Osteoblast (primary cell): ENCODE data around the gene FRMD8. TPM values are rescaled to one million over a fixed set of nuclear protein-coding genes. Genes with fewer than 3 reads are reported as not detected.
A peak's percentile ranks its signal among the peaks of the same experiment; 100 is the strongest.

Source experiments
- DNase-seq: peaks from one replicate; pipeline ENCODE4 v3.0.0; 2011; ENCODE audit warnings: low spot score, mixed read lengths; ENCODE audit not compliant: insufficient read length; ENCODE audit errors: missing footprints
- H2AFZ ChIP-seq: 2 replicates; pipeline ENCODE4 v1.6.0; 2011; ENCODE audit warnings: mild to moderate bottlenecking, low read length
- H3K27ac ChIP-seq: 2 replicates; pipeline ENCODE4 v1.5.1; 2011; ENCODE audit warnings: mild to moderate bottlenecking, low read depth, low read length, moderate library complexity
- H3K27me3 ChIP-seq: 2 replicates; pipeline ENCODE4 v1.6.0; 2012; ENCODE audit warnings: mild to moderate bottlenecking, control low read depth, inconsistent platforms, low read length, moderate library complexity; ENCODE audit not compliant: insufficient read depth
- H3K36me3 ChIP-seq: 2 replicates; pipeline ENCODE4 v1.5.1; 2011; ENCODE audit warnings: mild to moderate bottlenecking, low read length, control low read depth, moderate library complexity; ENCODE audit not compliant: insufficient read depth
- H3K4me1 ChIP-seq: 2 replicates; pipeline ENCODE4 v1.5.1; 2011; ENCODE audit warnings: mild to moderate bottlenecking, low read length, control low read depth, moderate library complexity; ENCODE audit not compliant: insufficient read depth
- H3K4me2 ChIP-seq: 2 replicates; pipeline ENCODE4 v1.6.0; 2011; ENCODE audit warnings: mild to moderate bottlenecking, low read length; ENCODE audit not compliant: insufficient read depth
- H3K4me3 ChIP-seq: fragments of 200-600 bp; sonication (generic); 3 replicates; pipeline ENCODE4 v1.5.1; 2012; ENCODE audit warnings: mild to moderate bottlenecking, low read length, inconsistent platforms; ENCODE audit not compliant: insufficient read depth
- H3K79me2 ChIP-seq: 2 replicates; pipeline ENCODE4 v1.6.0; 2012; ENCODE audit warnings: mild to moderate bottlenecking, low read length, control low read depth, inconsistent platforms; ENCODE audit not compliant: insufficient read depth
- H3K9me3 ChIP-seq: 2 replicates; pipeline ENCODE4 v1.5.1; 2011; ENCODE audit warnings: low read depth, low read length, control low read depth
- H4K20me1 ChIP-seq: 2 replicates; pipeline ENCODE4 v1.6.0; 2012; ENCODE audit warnings: mild to moderate bottlenecking, low read length, control low read depth; ENCODE audit not compliant: insufficient read depth
- total RNA-seq: library from RNA; depleted of rRNA; stranded (reverse); fragments of >200 nt; gene quantifications from 2 replicates; pipeline ENCODE4 v1.2.3, GENCODE V29; 2012
- TF ChIP-seq, protein P1 (sequence below): IDR thresholded peaks from 2 replicates; pipeline ENCODE4 v1.5.1; 2011; ENCODE audit warnings: mild to moderate bottlenecking, low read depth, low read length, moderate library complexity; ENCODE audit errors: extremely low read depth

FRMD8 gene
- total RNA-seq, 1 donor = 78.2 TPM

DNA sequence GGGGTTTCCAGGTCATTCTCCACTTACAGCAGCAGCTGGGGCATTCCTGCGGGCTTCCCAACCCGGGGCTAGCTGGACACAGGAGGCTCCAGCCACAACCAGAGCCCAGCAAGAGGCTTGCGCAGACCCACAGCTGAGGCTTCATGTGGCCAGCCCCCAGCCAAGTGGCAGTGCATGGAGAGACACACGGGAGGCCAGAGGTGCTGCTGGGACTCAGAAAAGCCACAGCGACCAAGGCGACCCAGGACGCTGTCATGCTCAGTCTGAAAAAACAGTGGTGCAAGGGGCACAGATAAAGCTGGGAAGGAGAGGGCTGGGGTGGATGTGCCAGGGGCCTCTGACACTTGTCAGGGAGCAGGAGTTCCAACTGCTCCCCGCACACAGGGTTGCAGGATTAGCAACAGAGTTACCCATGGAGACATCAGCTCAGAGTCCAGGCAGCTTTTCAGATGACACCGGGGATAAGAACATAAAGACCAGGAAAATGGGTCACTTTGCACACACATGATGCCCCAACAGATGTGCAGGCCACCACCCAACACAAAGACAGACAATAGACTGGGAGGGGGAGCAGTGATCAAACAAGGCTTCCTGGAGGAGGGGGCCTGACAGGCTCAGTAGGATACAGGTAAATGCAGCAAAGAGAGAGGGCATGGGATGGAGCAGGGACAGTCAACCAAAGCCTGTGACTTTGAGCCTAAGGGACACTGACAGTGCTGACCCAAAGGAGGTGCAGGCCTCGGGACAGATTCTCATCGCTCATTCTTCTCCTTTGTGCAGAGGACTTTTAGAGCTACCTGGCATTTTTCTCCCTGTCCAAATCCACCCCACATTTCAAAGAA lies 29.3 kb downstream of the FRMD8 start:
- Histone ChIP-seq H3K4me3 (peak overlapping the region; percentile 58), H2AFZ (no peak overlapping the region), H3K9me3 (no peaks in the 10 kb centered on the region), H3K79me2 (peaks cover 49% of the 10 kb centered on the region), H3K27me3 (no peaks in the 10 kb centered on the region), H3K4me1 (peaks cover 50% of the 10 kb centered on the region), H3K4me2 (peak overlapping the region; percentile 82), H4K20me1 (peaks cover 3% of the 10 kb centered on the region), H3K27ac (peak overlapping the region; percentile 100), H3K36me3 (peaks cover 18% of the 10 kb centered on the region)
- DNase-seq = peak; percentile 77
- TF ChIP-seq, protein P1, sequence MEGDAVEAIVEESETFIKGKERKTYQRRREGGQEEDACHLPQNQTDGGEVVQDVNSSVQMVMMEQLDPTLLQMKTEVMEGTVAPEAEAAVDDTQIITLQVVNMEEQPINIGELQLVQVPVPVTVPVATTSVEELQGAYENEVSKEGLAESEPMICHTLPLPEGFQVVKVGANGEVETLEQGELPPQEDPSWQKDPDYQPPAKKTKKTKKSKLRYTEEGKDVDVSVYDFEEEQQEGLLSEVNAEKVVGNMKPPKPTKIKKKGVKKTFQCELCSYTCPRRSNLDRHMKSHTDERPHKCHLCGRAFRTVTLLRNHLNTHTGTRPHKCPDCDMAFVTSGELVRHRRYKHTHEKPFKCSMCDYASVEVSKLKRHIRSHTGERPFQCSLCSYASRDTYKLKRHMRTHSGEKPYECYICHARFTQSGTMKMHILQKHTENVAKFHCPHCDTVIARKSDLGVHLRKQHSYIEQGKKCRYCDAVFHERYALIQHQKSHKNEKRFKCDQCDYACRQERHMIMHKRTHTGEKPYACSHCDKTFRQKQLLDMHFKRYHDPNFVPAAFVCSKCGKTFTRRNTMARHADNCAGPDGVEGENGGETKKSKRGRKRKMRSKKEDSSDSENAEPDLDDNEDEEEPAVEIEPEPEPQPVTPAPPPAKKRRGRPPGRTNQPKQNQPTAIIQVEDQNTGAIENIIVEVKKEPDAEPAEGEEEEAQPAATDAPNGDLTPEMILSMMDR = no peak

DNA sequence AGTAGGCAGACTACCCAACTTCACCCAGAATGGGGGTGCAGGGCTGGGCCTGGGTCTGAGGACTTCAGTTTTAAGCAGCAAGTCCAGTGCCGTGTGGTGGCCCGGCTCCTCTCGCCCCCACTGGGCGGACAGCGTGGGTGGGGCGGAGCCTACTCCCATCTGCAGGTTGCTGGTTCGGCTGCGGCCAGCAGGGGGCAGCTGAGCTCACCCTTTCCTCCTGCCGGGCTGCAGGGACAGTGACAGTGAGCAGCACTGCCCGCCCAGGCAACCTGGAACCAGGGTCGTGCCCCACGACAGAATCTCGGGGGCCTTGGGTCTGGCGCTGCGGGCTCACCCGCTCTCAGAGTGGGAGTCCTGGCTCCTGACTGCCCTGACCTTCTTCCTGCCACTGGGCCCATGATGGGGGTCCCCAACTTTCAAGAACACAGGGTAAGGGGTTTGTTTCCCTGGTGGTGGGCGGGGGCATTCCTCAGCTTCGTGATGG lies 29.9 kb downstream of the FRMD8 start:
- H3K27ac ChIP-seq = peak overlapping the region; percentile 100
- peaks cover 49% of the 10 kb centered on the region for H3K79me2 ChIP-seq
- H3K9me3 ChIP-seq = no peaks in the 10 kb centered on the region
- peak overlapping the region; percentile 58 for H3K4me3 ChIP-seq
- peak; percentile 100 for DNase-seq
- H3K36me3 ChIP-seq = peaks cover 15% of the 10 kb centered on the region
- H3K4me2 ChIP-seq = peak overlapping the region; percentile 82
- H3K27me3 ChIP-seq = no peaks in the 10 kb centered on the region
- H4K20me1 ChIP-seq = peaks cover 3% of the 10 kb centered on the region
- TF ChIP-seq, protein P1 = peak; percentile 86
- peaks cover 54% of the 10 kb centered on the region for H3K4me1 ChIP-seq
- no peak overlapping the region for H2AFZ ChIP-seq

DNA sequence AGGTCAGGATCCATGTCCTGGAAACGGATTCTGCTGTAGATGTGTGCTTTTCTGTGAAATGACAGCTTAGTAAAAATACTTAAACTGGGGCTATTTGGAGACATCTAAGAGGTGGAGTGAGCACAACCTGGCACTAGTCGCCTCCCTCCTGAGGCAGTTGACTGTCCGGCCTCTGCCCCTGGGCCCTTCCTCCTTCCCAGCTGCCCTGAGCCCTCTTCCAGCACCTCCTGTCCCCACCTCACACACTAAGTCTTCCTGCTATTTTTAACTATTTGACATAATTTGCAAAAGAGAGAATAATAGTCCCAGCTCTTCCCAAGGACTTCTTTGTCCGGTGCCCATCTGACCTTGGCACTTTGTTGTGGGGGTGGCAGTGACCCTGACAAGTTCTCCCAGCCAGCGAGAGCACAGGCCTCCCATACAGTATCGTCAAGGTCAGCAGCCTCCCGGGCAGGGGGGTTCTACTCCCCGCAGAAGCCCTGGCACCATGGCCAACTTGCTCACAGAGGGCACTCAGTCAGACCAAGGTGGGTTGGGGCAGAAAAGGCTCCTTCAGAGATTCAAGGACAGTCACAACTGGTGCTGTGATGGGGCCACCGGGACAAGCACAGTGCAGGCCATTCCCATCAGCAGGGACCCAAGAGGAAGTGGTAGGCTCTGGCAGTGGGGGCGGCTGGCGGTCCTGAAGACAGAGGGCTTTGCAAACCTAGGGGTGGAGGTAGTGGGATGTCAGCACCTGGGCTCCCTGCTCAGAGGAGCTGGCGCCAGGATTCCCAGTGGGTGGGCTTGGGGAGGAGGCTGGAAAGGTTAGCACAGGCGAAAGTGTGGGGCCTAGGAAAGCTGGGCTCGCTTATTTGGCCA lies 30.6 kb downstream of the FRMD8 start:
- DNase-seq = peak; percentile 77
- H3K4me1 ChIP-seq = peaks cover 59% of the 10 kb centered on the region

More for the DNA sequence above, 30.6 kb downstream of the FRMD8 start:
- Histone ChIP-seq H3K4me3 (peak overlapping the region; percentile 58), H3K27ac (peak overlapping the region; percentile 100), H3K27me3 (no peaks in the 10 kb centered on the region), H3K4me2 (peak overlapping the region; percentile 82), H3K9me3 (no peaks in the 10 kb centered on the region), H3K79me2 (peaks cover 55% of the 10 kb centered on the region), H2AFZ (no peak overlapping the region), H4K20me1 (peaks cover 3% of the 10 kb centered on the region), H3K36me3 (peaks cover 12% of the 10 kb centered on the region)
- TF ChIP-seq, protein P1 = no peak
